Activated CD8-positive, alpha-beta T cell treated with anti-CD3 and anti-CD28 coated beads for 36 hours (primary cell): ENCODE measurements around the gene GABBR2. TPM values are rescaled to one million over a fixed set of nuclear protein-coding genes. Genes with fewer than 3 reads are reported as not detected.
A peak's percentile ranks its signal among the peaks of the same experiment; 100 is the strongest.

ENCODE experiments used
- ATAC-seq: fragments of 200-7000 bp; cut with Tn5 transposase; one replicate; pipeline ENCODE4 v1.10.0; 2021; ENCODE audit warnings: mild to moderate bottlenecking, moderate library complexity
- CTCF ChIA-PET: fragments of 350-600 bp; sonication (Branson Sonifier 250); formaldehyde crosslinking; loops from one replicate; lab custom pipeline; 2021; ENCODE audit warnings: antibody characterized with exemption; lab: Charles Lee
- POLR2A ChIA-PET: fragments of 350-600 bp; sonication (Branson Sonifier 250); formaldehyde crosslinking; loops from one replicate; lab custom pipeline; 2021; ENCODE audit warnings: antibody characterized with exemption; lab: Charles Lee
- DNase-seq: peaks from one replicate; pipeline ENCODE4 v3.0.0-alpha.2; 2020
- H3K27ac Mint-ChIP-seq: one replicate; pipeline ENCODE4 v1.8.0; 2021; ENCODE audit warnings: mild to moderate bottlenecking, mixed read lengths
- H3K27me3 Mint-ChIP-seq: one replicate; pipeline ENCODE4 v1.8.0; 2021; ENCODE audit warnings: mixed read lengths
- H3K36me3 Mint-ChIP-seq: one replicate; pipeline ENCODE4 v1.8.0; 2021; ENCODE audit warnings: low read depth, mixed read lengths
- H3K4me1 Mint-ChIP-seq: one replicate; pipeline ENCODE4 v1.8.0; 2021; ENCODE audit warnings: low read depth, mixed read lengths
- H3K4me3 Mint-ChIP-seq: one replicate; pipeline ENCODE4 v1.8.0; 2021; ENCODE audit warnings: mild to moderate bottlenecking, moderate library complexity, mixed read lengths
- H3K9me3 Mint-ChIP-seq: one replicate; pipeline ENCODE4 v1.8.0; 2021; ENCODE audit warnings: mixed read lengths
- intact Hi-C: fragments of 100-400 bp; cut with micrococcal nuclease; formaldehyde crosslinking; loops from one replicate; pipeline ENCODE4 v1.10.0; 2022
- total RNA-seq, 2 experiments: library from RNA; stranded (reverse); gene quantifications; one replicate each; pipeline ENCODE4 v1.2.3, GENCODE V29; 2021
- TF ChIP-seq, protein P1 (sequence below): fragments of 200-600 bp; IDR thresholded peaks from one replicate; pipeline ENCODE4 v1.8.0; 2022; ENCODE audit warnings: antibody characterized with exemption, mild to moderate bottlenecking

Gene GABBR2
- total RNA-seq, 2 experiments from 2014 or later: not detected

DNA sequence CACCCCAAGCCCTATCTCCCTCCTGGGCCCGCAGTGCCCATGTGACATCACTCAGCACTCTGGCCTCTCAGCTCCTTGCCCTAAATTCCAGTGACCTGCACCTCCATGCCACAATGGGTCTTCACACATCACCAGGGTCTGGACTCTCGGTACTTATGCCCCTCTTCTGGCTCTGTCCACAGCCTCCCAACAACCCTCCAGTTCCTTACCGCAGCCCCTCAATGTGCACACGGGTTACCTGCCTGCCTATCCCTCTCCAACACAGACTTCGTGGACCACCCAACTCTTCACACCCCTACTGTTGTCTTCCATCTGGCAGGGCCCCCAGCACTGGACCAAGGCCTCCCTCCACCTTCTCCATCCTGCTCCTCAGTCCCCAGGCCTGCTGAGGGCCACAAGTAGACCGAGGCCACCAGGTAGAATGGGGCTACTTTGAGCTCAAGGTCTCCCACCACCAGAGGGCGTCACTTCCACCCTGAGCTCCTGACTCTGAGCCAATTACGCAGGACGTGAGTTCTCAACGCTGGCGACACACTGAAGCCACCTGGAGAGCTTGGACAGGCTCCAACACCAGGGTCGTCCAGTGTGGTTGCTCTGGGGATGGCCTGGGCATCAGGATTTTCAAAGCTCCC is 172.1 kb downstream of the GABBR2 start:
- Mint-ChIP-seq H3K27me3 (peaks cover 2% of the 10 kb centered on the region), H3K4me1 (no peaks in the 10 kb centered on the region), H3K27ac (no peak overlapping the region), H3K9me3 (no peaks in the 10 kb centered on the region), H3K4me3 (no peak overlapping the region), H3K36me3 (no peaks in the 10 kb centered on the region)
- peak; percentile 57 for DNase-seq
- ChIA-PET POLR2A (no interaction called here), CTCF (interaction anchor here (0.6 to 2.1 kb wide), 10 partner anchors 9 to 1332 kb away, joined by 3 to 7 read pairs (median 4); no protein-coding TSS in a partner anchor)
- intact Hi-C loops: no loop called here
- ATAC-seq: peak; percentile 42
- TF ChIP-seq, protein P1, sequence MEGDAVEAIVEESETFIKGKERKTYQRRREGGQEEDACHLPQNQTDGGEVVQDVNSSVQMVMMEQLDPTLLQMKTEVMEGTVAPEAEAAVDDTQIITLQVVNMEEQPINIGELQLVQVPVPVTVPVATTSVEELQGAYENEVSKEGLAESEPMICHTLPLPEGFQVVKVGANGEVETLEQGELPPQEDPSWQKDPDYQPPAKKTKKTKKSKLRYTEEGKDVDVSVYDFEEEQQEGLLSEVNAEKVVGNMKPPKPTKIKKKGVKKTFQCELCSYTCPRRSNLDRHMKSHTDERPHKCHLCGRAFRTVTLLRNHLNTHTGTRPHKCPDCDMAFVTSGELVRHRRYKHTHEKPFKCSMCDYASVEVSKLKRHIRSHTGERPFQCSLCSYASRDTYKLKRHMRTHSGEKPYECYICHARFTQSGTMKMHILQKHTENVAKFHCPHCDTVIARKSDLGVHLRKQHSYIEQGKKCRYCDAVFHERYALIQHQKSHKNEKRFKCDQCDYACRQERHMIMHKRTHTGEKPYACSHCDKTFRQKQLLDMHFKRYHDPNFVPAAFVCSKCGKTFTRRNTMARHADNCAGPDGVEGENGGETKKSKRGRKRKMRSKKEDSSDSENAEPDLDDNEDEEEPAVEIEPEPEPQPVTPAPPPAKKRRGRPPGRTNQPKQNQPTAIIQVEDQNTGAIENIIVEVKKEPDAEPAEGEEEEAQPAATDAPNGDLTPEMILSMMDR: peak; percentile 57

DNA sequence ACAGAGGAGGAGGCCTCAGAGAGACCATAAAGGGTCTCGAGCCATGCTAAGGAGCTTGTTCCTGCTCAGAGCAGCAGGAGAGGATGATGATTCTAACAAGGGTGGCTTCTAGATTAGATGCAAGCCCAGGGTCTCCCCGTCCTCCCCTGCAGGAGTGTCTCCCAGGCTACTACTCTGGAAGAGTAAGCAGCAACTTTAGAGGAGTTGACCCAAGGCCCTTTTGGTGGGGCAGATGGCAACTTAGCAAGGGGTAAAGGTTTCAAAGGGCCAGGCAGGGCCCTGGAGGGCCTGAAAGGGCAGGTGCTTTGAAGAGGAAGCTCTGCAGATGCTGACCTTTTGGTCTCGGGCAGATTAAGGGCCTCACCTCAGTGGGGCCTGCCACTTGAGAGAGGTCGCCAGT is 174.9 kb downstream of the GABBR2 start:
- H3K9me3 Mint-ChIP-seq: no peaks in the 10 kb centered on the region
- TF ChIP-seq, protein P1: no peak

DNA sequence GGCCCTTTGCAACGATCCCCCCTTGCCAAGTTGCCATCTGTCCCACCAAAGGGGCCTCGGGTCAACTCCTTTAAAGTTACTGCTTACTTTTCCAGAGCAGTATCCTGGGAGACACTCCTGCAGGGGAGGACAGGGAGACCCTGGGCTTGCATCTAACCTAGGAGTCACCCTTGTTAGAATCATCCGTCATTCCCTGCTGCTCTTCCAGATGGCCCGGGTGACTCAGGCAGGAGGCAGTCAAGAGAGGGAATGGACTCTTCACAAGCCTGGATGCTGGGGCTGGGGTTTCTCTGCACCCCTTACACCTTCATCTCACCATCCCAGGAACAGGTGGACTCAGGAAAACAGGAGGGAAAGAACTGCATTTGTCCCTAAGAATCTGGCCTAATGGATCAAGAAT is 175.6 kb downstream of the GABBR2 start:
- DNase-seq: no peak
- no peak for ATAC-seq
- TF ChIP-seq, protein P1: no peak
- Mint-ChIP-seq H3K4me1 (no peaks in the 10 kb centered on the region), H3K36me3 (no peaks in the 10 kb centered on the region), H3K4me3 (no peak overlapping the region), H3K27ac (no peak overlapping the region), H3K27me3 (peaks cover 6% of the 10 kb centered on the region), H3K9me3 (no peaks in the 10 kb centered on the region)
- CTCF ChIA-PET: no interaction called here
- intact Hi-C loops: no loop called here
- POLR2A ChIA-PET: no interaction called here

More for the DNA sequence above, 174.9 kb downstream of the GABBR2 start:
- Mint-ChIP-seq H3K27ac (no peak overlapping the region), H3K4me1 (no peaks in the 10 kb centered on the region), H3K36me3 (no peaks in the 10 kb centered on the region), H3K27me3 (peaks cover 6% of the 10 kb centered on the region), H3K4me3 (no peak overlapping the region)
- no peak for DNase-seq
- ChIA-PET CTCF (no interaction called here), POLR2A (no interaction called here)
- ATAC-seq: no peak
- intact Hi-C loops: no loop called here

DNA sequence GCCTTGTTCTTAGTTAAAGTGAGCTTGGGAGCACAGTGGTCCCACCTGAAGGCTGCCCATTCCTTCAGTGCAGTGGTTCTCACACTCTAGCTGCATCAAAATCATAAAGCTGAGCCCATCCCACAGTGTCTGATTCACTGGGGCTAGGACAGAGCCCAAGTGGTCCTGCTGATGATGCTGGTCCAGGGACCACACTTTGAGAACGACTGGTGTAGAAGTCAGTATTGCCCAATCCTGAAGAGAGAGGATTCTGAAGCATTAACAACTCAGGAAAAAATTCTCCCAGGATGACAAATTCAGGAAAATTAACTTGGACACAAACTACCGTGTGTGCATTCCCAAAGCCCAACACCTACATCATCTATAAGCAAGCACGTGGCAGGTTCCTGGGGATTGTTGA is 176.2 kb downstream of the GABBR2 start:
- no peak for DNase-seq
- H3K36me3 Mint-ChIP-seq: no peaks in the 10 kb centered on the region
- H3K4me1 Mint-ChIP-seq: no peaks in the 10 kb centered on the region
- H3K9me3 Mint-ChIP-seq: no peaks in the 10 kb centered on the region
- intact Hi-C loops: no loop called here
- ChIA-PET POLR2A (no interaction called here), CTCF (no interaction called here)
- TF ChIP-seq, protein P1: no peak
- ATAC-seq: no peak
- no peak overlapping the region for H3K4me3 Mint-ChIP-seq
- H3K27me3 Mint-ChIP-seq: peaks cover 6% of the 10 kb centered on the region
- H3K27ac Mint-ChIP-seq: no peak overlapping the region

DNA sequence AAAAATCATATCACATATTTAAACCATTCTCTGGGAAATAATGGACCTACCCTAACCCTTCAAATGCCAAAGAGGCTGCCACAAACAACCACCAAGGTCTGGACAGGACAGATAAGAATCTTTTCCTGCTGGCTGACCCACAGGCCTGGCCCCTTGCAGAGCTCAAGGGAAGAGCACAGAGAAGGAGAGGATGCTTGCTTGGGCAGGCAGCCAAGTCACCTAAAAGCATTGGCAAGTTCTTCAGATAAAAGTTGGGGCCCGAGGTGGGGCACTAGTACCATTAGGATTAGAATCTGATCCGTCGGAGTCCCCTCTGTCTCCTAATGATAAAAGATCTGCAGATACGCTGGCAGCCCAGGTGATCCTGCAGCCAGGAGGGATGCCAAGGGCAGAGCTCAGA is 176.6 kb downstream of the GABBR2 start:
- POLR2A ChIA-PET: no interaction called here

More for the DNA sequence above, 176.6 kb downstream of the GABBR2 start:
- CTCF ChIA-PET: no interaction called here
- H3K4me1 Mint-ChIP-seq: no peaks in the 10 kb centered on the region
- DNase-seq (no peak), ATAC-seq (no peak)
- H3K27me3 Mint-ChIP-seq: peaks cover 6% of the 10 kb centered on the region
- no peak overlapping the region for H3K27ac Mint-ChIP-seq
- H3K9me3 Mint-ChIP-seq: no peaks in the 10 kb centered on the region
- intact Hi-C loops: no loop called here
- no peak overlapping the region for H3K4me3 Mint-ChIP-seq
- no peaks in the 10 kb centered on the region for H3K36me3 Mint-ChIP-seq
- TF ChIP-seq, protein P1: no peak
